CD4-positive, CD25-positive, alpha-beta regulatory T cell (primary cell): ENCODE measurements around the gene TMEM204. TPM values are rescaled to one million over a fixed set of nuclear protein-coding genes. Genes with fewer than 3 reads are reported as not detected.

Source experiments
- ATAC-seq, 2 donors: fragments of 150-1000 bp; cut with Tn5 transposase; one replicate each; pipeline ENCODE4 v1.10.0; 2021; ENCODE audit warnings: low read depth in 2 of 2, moderate number of reproducible peaks in 2 of 2, moderate library complexity in 1 of 2
- DNase-seq, 3 donors: peaks; one replicate each; pipeline versions ENCODE4 v3.0.0 to v3.0.0-alpha.2; 2012 to 2022; ENCODE audit warnings: mixed read lengths in 1 of 3
- H3K27ac ChIP-seq: one replicate; pipeline ENCODE4 v1.7.0; 2013; ENCODE audit warnings: mild to moderate bottlenecking, low read length; ENCODE audit not compliant: insufficient read depth, poor library complexity, severe bottlenecking
- H3K27me3 ChIP-seq: one replicate; pipeline ENCODE4 v1.7.0; 2013; ENCODE audit warnings: low read length; ENCODE audit not compliant: control insufficient read depth, insufficient read depth
- H3K36me3 ChIP-seq: one replicate; pipeline ENCODE4 v1.7.0; 2013; ENCODE audit warnings: mild to moderate bottlenecking, low read length, moderate library complexity; ENCODE audit not compliant: control insufficient read depth, insufficient read depth
- H3K4me1 ChIP-seq: 2 replicates; pipeline ENCODE4 v1.7.0; 2013; ENCODE audit warnings: mild to moderate bottlenecking, low read length; ENCODE audit not compliant: insufficient read depth, control insufficient read depth, poor library complexity, severe bottlenecking
- H3K4me3 ChIP-seq: one replicate; pipeline ENCODE4 v1.7.0; 2013; ENCODE audit warnings: low read depth, mild to moderate bottlenecking, low read length, moderate library complexity
- H3K9me3 ChIP-seq, 2 experiments: 1 replicate in 1 of 2; 2 replicates in 1 of 2; pipeline ENCODE4 v1.7.0; 2013; ENCODE audit warnings: low read length in 2 of 2, mild to moderate bottlenecking in 1 of 2, moderate library complexity in 1 of 2; ENCODE audit not compliant: control insufficient read depth in 2 of 2
- H3K27ac Mint-ChIP-seq, 3 donors: one replicate each; pipeline ENCODE4 v1.8.0; 2020 to 2022; ENCODE audit warnings: mild to moderate bottlenecking in 3 of 3, mixed read lengths in 3 of 3, moderate library complexity in 2 of 3
- H3K27me3 Mint-ChIP-seq: one replicate; pipeline ENCODE4 v1.8.0; 2022; ENCODE audit warnings: mild to moderate bottlenecking, mixed read lengths
- H3K36me3 Mint-ChIP-seq: one replicate; pipeline ENCODE4 v1.8.0; 2020; ENCODE audit warnings: mixed read lengths
- H3K4me1 Mint-ChIP-seq, 4 donors: one replicate each; pipeline ENCODE4 v1.8.0; 2020 to 2022; ENCODE audit warnings: mixed read lengths in 4 of 4, mild to moderate bottlenecking in 1 of 4
- H3K4me3 Mint-ChIP-seq, 4 donors: one replicate each; pipeline ENCODE4 v1.8.0; 2020 to 2022; ENCODE audit warnings: mild to moderate bottlenecking in 4 of 4, mixed read lengths in 4 of 4, moderate library complexity in 3 of 4
- H3K9me3 Mint-ChIP-seq, 7 donors: one replicate each; pipeline ENCODE4 v1.8.0; 2020 to 2022; ENCODE audit warnings: mixed read lengths in 7 of 7, mild to moderate bottlenecking in 3 of 7, moderate library complexity in 2 of 7
- polyA plus RNA-seq, 4 donors: library from polyadenylated mRNA; unstranded; fragments of 300-500 nt; fragmentation: Illumina TruSeq; gene quantifications; one replicate each; pipeline ENCODE4 v1.2.3, GENCODE V29; 2021
- total RNA-seq: library from RNA; stranded (reverse); gene quantifications from one replicate; pipeline ENCODE4 v1.2.3, GENCODE V29; 2022

Gene TMEM204
- total and polyA plus RNA-seq, 5 donors from 2014 or later: 25.8 to 97.4 (median 68.2) TPM

- no peaks in the 10 kb centered on the region for H3K4me1 ChIP-seq
- Mint-ChIP-seq H3K27me3 (no peaks in the 10 kb centered on the region), H3K9me3 (no peaks in the 10 kb centered on the region), H3K4me3 (no peak overlapping the region), H3K27ac (peak overlapping the region in 1 of 3 donors; percentile 31), H3K36me3 (peaks cover 4% of the 10 kb centered on the region), H3K4me1 (peaks cover 0 to 2% (median 0%) of the 10 kb centered on the region in 4 donors)
- no peaks in the 10 kb centered on the region for H3K9me3 ChIP-seq
- no peak overlapping the region for H3K27ac ChIP-seq
- H3K36me3 ChIP-seq: no peaks in the 10 kb centered on the region
- no peak for ATAC-seq
- H3K4me3 ChIP-seq: no peak overlapping the region
- no peaks in the 10 kb centered on the region for H3K27me3 ChIP-seq
- no peak for DNase-seq
These were observed 13.6 kb upstream of the TMEM204 start for GRCh38 chr16:1519831-1520230.

GRCh38 chr16:1520461-1520860 is 13.0 kb upstream of the TMEM204 start:
- Histone ChIP-seq H3K4me3 (no peak overlapping the region), H3K9me3 (no peaks in the 10 kb centered on the region), H3K4me1 (peaks cover 2% of the 10 kb centered on the region), H3K27me3 (no peaks in the 10 kb centered on the region), H3K36me3 (no peaks in the 10 kb centered on the region), H3K27ac (no peak overlapping the region)
- H3K27me3 Mint-ChIP-seq: no peaks in the 10 kb centered on the region
- H3K4me1 Mint-ChIP-seq: peaks cover 0 to 2% (median under 1%) of the 10 kb centered on the region in 4 donors
- no peaks in the 10 kb centered on the region for H3K9me3 Mint-ChIP-seq
- H3K27ac Mint-ChIP-seq: peak overlapping the region in 1 of 3 donors; percentile 31
- ATAC-seq: no peak
- H3K4me3 Mint-ChIP-seq: no peak overlapping the region
- H3K36me3 Mint-ChIP-seq: peaks cover 4% of the 10 kb centered on the region
- no peak for DNase-seq

- no peaks in the 10 kb centered on the region for H3K36me3 ChIP-seq
- ATAC-seq (no peak), DNase-seq (no peak)
- Mint-ChIP-seq H3K4me1 (peaks cover 0 to 20% (median 1%) of the 10 kb centered on the region in 4 donors), H3K27ac (peak overlapping the region in 1 of 3 donors; percentile 71), H3K36me3 (peaks cover 4% of the 10 kb centered on the region), H3K4me3 (no peak overlapping the region), H3K27me3 (no peaks in the 10 kb centered on the region), H3K9me3 (no peaks in the 10 kb centered on the region)
- no peak overlapping the region for H3K27ac ChIP-seq
- H3K4me3 ChIP-seq: no peak overlapping the region
- no peaks in the 10 kb centered on the region for H3K9me3 ChIP-seq
- H3K4me1 ChIP-seq: peaks cover 20% of the 10 kb centered on the region
- H3K27me3 ChIP-seq: no peaks in the 10 kb centered on the region
These were observed 9.8 kb upstream of the TMEM204 start for GRCh38 chr16:1523581-1524245.

- DNase-seq (no peak), ATAC-seq (no peak)
- H3K4me1 ChIP-seq: peaks cover 20% of the 10 kb centered on the region
- Mint-ChIP-seq H3K4me1 (peaks cover 0 to 21% (median 1%) of the 10 kb centered on the region in 4 donors), H3K27ac (no peak overlapping the region), H3K4me3 (no peak overlapping the region), H3K36me3 (peaks cover 4% of the 10 kb centered on the region), H3K9me3 (no peaks in the 10 kb centered on the region), H3K27me3 (no peaks in the 10 kb centered on the region)
- no peak overlapping the region for H3K4me3 ChIP-seq
- no peaks in the 10 kb centered on the region for H3K27me3 ChIP-seq
- no peak overlapping the region for H3K27ac ChIP-seq
- no peaks in the 10 kb centered on the region for H3K9me3 ChIP-seq
- H3K36me3 ChIP-seq: no peaks in the 10 kb centered on the region
These were observed 9.1 kb upstream of the TMEM204 start for GRCh38 chr16:1524366-1524765.

- Histone ChIP-seq H3K9me3 (no peaks in the 10 kb centered on the region), H3K27ac (no peak overlapping the region), H3K27me3 (no peaks in the 10 kb centered on the region), H3K4me3 (no peak overlapping the region), H3K4me1 (peaks cover 20% of the 10 kb centered on the region), H3K36me3 (no peaks in the 10 kb centered on the region)
- peak overlapping the region in 3 of 4 donors; percentile 44 to 71 (median 62) for H3K4me3 Mint-ChIP-seq
- peaks cover 0 to 29% (median 3%) of the 10 kb centered on the region in 4 donors for H3K4me1 Mint-ChIP-seq
- DNase-seq: peak in 1 of 3 donors; percentile 27
- no peaks in the 10 kb centered on the region for H3K9me3 Mint-ChIP-seq
- H3K27ac Mint-ChIP-seq: peak overlapping the region in 2 of 3 donors; percentile 26 to 73
- peak; percentile 35 to 38 for ATAC-seq
- H3K36me3 Mint-ChIP-seq: peaks cover 4% of the 10 kb centered on the region
- H3K27me3 Mint-ChIP-seq: no peaks in the 10 kb centered on the region
These were observed 7.4 kb upstream of the TMEM204 start for GRCh38 chr16:1525871-1526607.

- Mint-ChIP-seq H3K27me3 (no peaks in the 10 kb centered on the region), H3K4me3 (peak overlapping the region; percentile 8 to 73 (median 66)), H3K4me1 (peaks cover 0 to 29% (median 3%) of the 10 kb centered on the region in 4 donors), H3K9me3 (no peaks in the 10 kb centered on the region), H3K36me3 (peaks cover 4% of the 10 kb centered on the region), H3K27ac (peak overlapping the region in 2 of 3 donors; percentile 59 to 86)
- H3K4me1 ChIP-seq: peaks cover 20% of the 10 kb centered on the region
- ATAC-seq (peak; percentile 44 to 46), DNase-seq (peak in 1 of 3 donors; percentile 40)
- H3K9me3 ChIP-seq: no peaks in the 10 kb centered on the region
- H3K36me3 ChIP-seq: no peaks in the 10 kb centered on the region
- H3K4me3 ChIP-seq: no peak overlapping the region
- no peaks in the 10 kb centered on the region for H3K27me3 ChIP-seq
- H3K27ac ChIP-seq: peak overlapping the region; percentile 41
These were observed 6.6 kb upstream of the TMEM204 start for GRCh38 chr16:1526608-1527555.
